PC-9 (cell line): ENCODE measurements around the gene VWA7.

Source experiments
- CTCF ChIP-seq: fragments of 200-600 bp; sonication (generic); conservative IDR thresholded peaks from 2 replicates; pipeline ENCODE4 v1.6.1; 2017; ENCODE audit warnings: mixed run types, antibody characterized with exemption, mild to moderate bottlenecking, moderate library complexity
- EZH2 ChIP-seq: fragments of 200-600 bp; sonication (generic); IDR thresholded peaks from 2 replicates; pipeline ENCODE4 v1.8.0; 2017; ENCODE audit warnings: antibody characterized with exemption, low read depth

- TF ChIP-seq CTCF (no peak), EZH2 (no peak)
Observed at GRCh38 chr6:31780507-31781243, 3.5 kb upstream of the VWA7 start.
